HAP-1 (cell line): ENCODE data around the gene NDRG2.
"Not testable (repeated sequence)": the region's sequence is repeated elsewhere in the genome, so short reads cannot be mapped to it uniquely, and the experiment has no call there.

ENCODE experiments used
- DNase-seq, 2 experiments: peaks; one replicate each; pipeline ENCODE4 v3.0.0-alpha.2; 2016 to 2020; ENCODE audit warnings: low spot score in 2 of 2
- H3K27me3 ChIP-seq: fragments of 250-450 bp; sonication (Bioruptor Pico); 2 replicates; pipeline ENCODE4 v1.5.1; 2020; ENCODE audit warnings: low read depth, mild to moderate bottlenecking, moderate library complexity
- H3K36me3 ChIP-seq: fragments of 250-450 bp; sonication (Bioruptor Pico); replicated peaks from 2 replicates; pipeline ENCODE4 v1.5.1; 2020; ENCODE audit warnings: mild to moderate bottlenecking
- H3K4me1 ChIP-seq: fragments of 250-450 bp; sonication (Bioruptor Pico); 2 replicates; pipeline ENCODE4 v1.5.1; 2020; ENCODE audit warnings: mild to moderate bottlenecking
- H3K4me3 ChIP-seq: fragments of 250-450 bp; sonication (Bioruptor Pico); 2 replicates; pipeline ENCODE4 v1.5.1; 2020; ENCODE audit warnings: mild to moderate bottlenecking, moderate library complexity
- H3K9me3 ChIP-seq: fragments of 250-450 bp; sonication (Bioruptor Pico); 2 replicates; pipeline ENCODE4 v1.5.1; 2020; ENCODE audit warnings: mild to moderate bottlenecking, moderate library complexity
- in situ Hi-C: fragments of 300-500 bp; cut with MboI; formaldehyde crosslinking; loops from 3 replicates; pipeline ENCODE4 v1.14.3; 2020; ENCODE audit warnings: low sequenced_read_pairs, inconsistent platforms, mixed read lengths

NDRG2 gene

GRCh38 chr14:21019366-21019765 lies 5.5 kb downstream of the NDRG2 start:
- H3K27me3 ChIP-seq: no peaks in the 10 kb centered on the region
- no peak overlapping the region for H3K4me3 ChIP-seq
- no peaks in the 10 kb centered on the region for H3K9me3 ChIP-seq
- DNase-seq: no peak
- no peaks in the 10 kb centered on the region; the same call in 1 of the 2 replicates for H3K36me3 ChIP-seq
- in situ Hi-C loops: no loop called here
- peaks cover 8% of the 10 kb centered on the region for H3K4me1 ChIP-seq

- Histone ChIP-seq H3K9me3 (no peaks in the 10 kb centered on the region), H3K27me3 (no peaks in the 10 kb centered on the region), H3K4me3 (no peak overlapping the region), H3K36me3 (no peaks in the 10 kb centered on the region; the same call in 1 of the 2 replicates), H3K4me1 (peaks cover 3% of the 10 kb centered on the region)
- in situ Hi-C loops: no loop called here
- no peak for DNase-seq
Measured at GRCh38 chr14:21018781-21019180, 6.1 kb downstream of the NDRG2 start.

GRCh38 chr14:21018286-21018685 lies 6.6 kb downstream of the NDRG2 start:
- in situ Hi-C loops: no loop called here

GRCh38 chr14:21017528-21018245 lies 7.2 kb downstream of the NDRG2 start:
- H3K27me3 ChIP-seq: no peaks in the 10 kb centered on the region; the same call in 1 of the 2 replicates
- DNase-seq: no peak
- no peaks in the 10 kb centered on the region; the same call in 1 of the 2 replicates for H3K36me3 ChIP-seq
- H3K9me3 ChIP-seq: no peaks in the 10 kb centered on the region
- H3K4me3 ChIP-seq: no peak overlapping the region
- in situ Hi-C loops: no loop called here
- H3K4me1 ChIP-seq: peaks cover 3% of the 10 kb centered on the region; the same call in 1 of the 2 replicates

More at GRCh38 chr14:21018286-21018685, 6.6 kb downstream of the NDRG2 start:
- no peak for DNase-seq
- Histone ChIP-seq H3K9me3 (no peaks in the 10 kb centered on the region), H3K4me1 (peaks cover 3% of the 10 kb centered on the region; the same call in 1 of the 2 replicates), H3K4me3 (no peak overlapping the region), H3K27me3 (no peaks in the 10 kb centered on the region), H3K36me3 (no peaks in the 10 kb centered on the region; the same call in 1 of the 2 replicates)

- Histone ChIP-seq H3K36me3 (no peaks in the 10 kb centered on the region; the same call in 1 of the 2 replicates), H3K27me3 (no peaks in the 10 kb centered on the region; the same call in 1 of the 2 replicates), H3K4me1 (peaks cover 3% of the 10 kb centered on the region; the same call in 1 of the 2 replicates), H3K4me3 (no peak overlapping the region), H3K9me3 (no peaks in the 10 kb centered on the region)
- in situ Hi-C loops: no loop called here
- DNase-seq: no peak
Measured at GRCh38 chr14:21016413-21017190, 8.3 kb downstream of the NDRG2 start.

- Histone ChIP-seq H3K36me3 (no peaks in the 10 kb centered on the region; the same call in 1 of the 2 replicates), H3K4me1 (peaks cover 3% of the 10 kb centered on the region; the same call in 1 of the 2 replicates), H3K9me3 (no peaks in the 10 kb centered on the region), H3K27me3 (no peaks in the 10 kb centered on the region; the same call in 1 of the 2 replicates), H3K4me3 (no peak overlapping the region)
- no peak for DNase-seq
- in situ Hi-C loops: no loop called here
Measured at GRCh38 chr14:21015312-21015711, 9.5 kb downstream of the NDRG2 start.

- Histone ChIP-seq H3K27me3 (no peaks in the 10 kb centered on the region; the same call in 1 of the 2 replicates), H3K9me3 (no peaks in the 10 kb centered on the region), H3K36me3 (no peaks in the 10 kb centered on the region; the same call in 1 of the 2 replicates), H3K4me1 (peaks cover 3% of the 10 kb centered on the region; the same call in 1 of the 2 replicates), H3K4me3 (no peak overlapping the region)
- in situ Hi-C loops: no loop called here
- peak; percentile 93 for DNase-seq
Measured at GRCh38 chr14:21014761-21015190, 10.1 kb downstream of the NDRG2 start.

GRCh38 chr14:21011136-21011535 lies 13.7 kb downstream of the NDRG2 start:
- Histone ChIP-seq H3K4me3 (no peak overlapping the region), H3K4me1 (peaks cover 3% of the 10 kb centered on the region; the same call in 1 of the 2 replicates), H3K9me3 (no peaks in the 10 kb centered on the region), H3K36me3 (no peaks in the 10 kb centered on the region), H3K27me3 (no peaks in the 10 kb centered on the region; the same call in 1 of the 2 replicates)
- in situ Hi-C loops: no loop called here
- no peak for DNase-seq

DNA sequence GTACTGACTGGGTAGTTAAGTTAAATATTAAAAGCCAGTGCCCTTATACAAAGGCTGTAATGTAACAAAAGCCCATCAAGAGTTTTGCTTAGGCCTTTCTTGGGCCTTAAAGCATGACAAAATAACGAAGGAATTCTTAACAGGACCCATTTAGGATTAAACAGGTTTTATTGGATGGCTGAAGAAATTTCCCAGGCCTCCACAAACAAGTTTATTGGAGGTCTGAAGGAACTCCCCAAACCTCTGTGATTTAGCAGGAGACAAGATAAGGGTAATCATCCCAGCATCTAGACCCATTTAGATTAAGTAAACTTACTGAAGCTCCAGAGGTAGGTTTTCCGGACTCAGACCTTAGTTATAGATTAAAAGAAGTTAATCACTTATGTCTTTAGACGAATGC lies 15.1 kb downstream of the NDRG2 start:
- H3K36me3 ChIP-seq, H3K9me3 ChIP-seq, H3K4me1 ChIP-seq, DNase-seq, H3K4me3 ChIP-seq, in situ Hi-C loops, H3K27me3 ChIP-seq: not testable (repeated sequence)

GRCh38 chr14:21003788-21004346 lies 21.0 kb downstream of the NDRG2 start:
- Histone ChIP-seq H3K27me3 (no peaks in the 10 kb centered on the region), H3K4me1 (no peaks in the 10 kb centered on the region), H3K36me3 (no peaks in the 10 kb centered on the region), H3K9me3 (no peaks in the 10 kb centered on the region), H3K4me3 (no peak overlapping the region)
- in situ Hi-C loops: no loop called here
- DNase-seq: no peak

DNA sequence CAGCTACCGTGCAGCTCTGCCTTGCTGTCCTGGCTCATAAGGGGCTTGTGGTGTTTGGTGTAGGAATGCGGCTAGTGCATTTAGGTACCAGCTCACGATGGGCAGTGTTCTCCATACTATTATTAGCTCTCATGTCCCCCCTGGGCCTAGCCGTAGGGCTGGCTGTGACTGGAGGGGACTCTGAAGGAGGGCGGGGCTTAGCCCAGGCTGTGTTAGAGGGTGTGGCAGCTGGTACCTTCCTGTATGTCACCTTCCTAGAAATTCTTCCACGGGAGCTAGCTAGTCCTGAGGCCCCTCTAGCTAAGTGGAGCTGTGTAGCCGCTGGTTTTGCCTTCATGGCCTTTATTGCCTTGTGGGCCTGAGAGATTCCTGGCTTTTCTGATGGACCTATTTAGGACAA lies 23.6 kb downstream of the NDRG2 start:
- in situ Hi-C loops: no loop called here

DNA sequence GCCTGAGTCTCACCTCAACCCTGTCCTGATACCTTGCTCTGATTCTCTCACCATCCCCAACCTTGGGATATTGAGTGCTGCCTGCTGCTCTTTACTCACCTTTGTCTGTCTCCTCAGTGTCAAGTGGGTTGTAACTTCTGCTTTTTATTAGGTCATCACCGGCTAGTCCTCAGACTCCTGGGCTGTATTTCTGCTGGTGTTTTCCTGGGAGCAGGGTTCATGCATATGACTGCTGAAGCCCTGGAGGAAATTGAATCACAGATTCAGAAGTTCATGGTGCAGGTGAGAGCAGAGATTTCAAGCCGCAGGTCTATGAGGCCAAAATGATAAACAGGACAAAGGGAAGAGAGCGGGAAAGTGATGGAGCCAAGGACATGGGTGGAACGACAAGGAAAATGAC lies 25.3 kb downstream of the NDRG2 start:
- in situ Hi-C loops: no loop called here
- Histone ChIP-seq H3K9me3 (no peaks in the 10 kb centered on the region), H3K4me1 (no peaks in the 10 kb centered on the region), H3K36me3 (peaks cover 25% of the 10 kb centered on the region), H3K4me3 (no peak overlapping the region), H3K27me3 (no peaks in the 10 kb centered on the region)
- no peak for DNase-seq

More for the DNA sequence above, 23.6 kb downstream of the NDRG2 start:
- no peak for DNase-seq
- Histone ChIP-seq H3K4me3 (no peak overlapping the region), H3K27me3 (no peaks in the 10 kb centered on the region), H3K4me1 (no peaks in the 10 kb centered on the region), H3K36me3 (peaks cover 10% of the 10 kb centered on the region), H3K9me3 (no peaks in the 10 kb centered on the region)

- Histone ChIP-seq H3K27me3 (no peaks in the 10 kb centered on the region), H3K36me3 (peaks cover 32% of the 10 kb centered on the region), H3K9me3 (no peaks in the 10 kb centered on the region), H3K4me3 (no peak within 1 kb of the TSS), H3K4me1 (no peaks in the 10 kb centered on the region)
- no peak for DNase-seq
- in situ Hi-C loops: no loop called here
Measured at GRCh38 chr14:20998674-20999366, 26.0 kb downstream of the NDRG2 start, which contains the start of gene SLC39A2. SLC39A2 (plus strand) TSS chr14:20999293; CDS start chr14:20999447, 154 bp downstream.
